ENCODE results near the gene TRIM58. TPM values are rescaled to one million over a fixed set of nuclear protein-coding genes. Genes with fewer than 3 reads are reported as not detected.

TRIM58 gene
- total RNA-seq, 1 experiment from 2014 or later, result not detected

DNA sequence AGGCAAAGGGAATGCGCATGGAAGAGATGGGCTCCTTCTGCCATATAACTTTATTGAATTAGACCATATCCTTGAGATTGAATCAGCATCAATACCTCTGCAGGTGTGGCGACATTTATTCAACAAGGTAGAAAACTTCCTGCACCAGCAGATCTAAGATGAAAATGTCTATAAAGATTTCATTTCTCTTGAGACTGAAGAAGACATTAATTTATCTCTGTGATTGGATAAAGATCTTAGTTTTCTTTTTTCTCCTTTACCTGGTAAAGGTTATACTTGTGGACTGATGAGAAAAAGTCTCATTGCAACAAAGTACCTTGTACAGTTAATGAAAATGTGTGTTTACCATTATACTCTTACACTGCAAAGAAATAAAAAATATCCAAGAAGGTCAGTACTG, 63.0 kb downstream of the TRIM58 start, which contains the start of gene OR2T8:
Gene OR2T8 (plus strand): TSS at position 301 of the 400 bp plus-strand sequence. CDS start 766 bp downstream, outside the sequence.
- no peaks in the 10 kb centered on the region for H3K36me3 ChIP-seq (ENCODE audit: insufficient read depth, low read length, poor library complexity, severe bottlenecking)
- H3K9me3 ChIP-seq (ENCODE audit: low read depth, low read length, poor library complexity, severe bottlenecking), result peaks cover 3% of the 10 kb centered on the region
- H3K27ac ChIP-seq (ENCODE audit: low read depth, low read length, poor library complexity, severe bottlenecking), result no peak within 1 kb of the TSS
- CTCF ChIA-PET, result no interaction called here
- no peaks in the 10 kb centered on the region for H3K27me3 ChIP-seq (replicated peaks; ENCODE audit: insufficient read depth, low read depth, low read length, poor library complexity)
- intact Hi-C loops (cut with micrococcal nuclease; ENCODE audit: unreplicated experiment), result no loop called here
- BruUV-seq (replicated peaks), result no TSS peak
- POLR2A ChIA-PET (ENCODE audit: low non-redundant PET), result no interaction called here
- no peak within 1 kb of the TSS for H3K4me3 ChIP-seq (ENCODE audit: low read depth, low read length, poor library complexity, severe bottlenecking)
- no peak for DNase-seq (ENCODE audit: low spot score)
- no peak for TF ChIP-seq EZH2 (IDR thresholded peaks at IDR 0.05; ENCODE audit: borderline replicate concordance, low read depth, low read length, poor library complexity, severe bottlenecking)
- TF ChIP-seq CTCF (conservative IDR thresholded peaks at IDR 0.05; ENCODE audit: low read depth, low read length), result no peak
- no peaks in the 10 kb centered on the region for H3K4me1 ChIP-seq (ENCODE audit: insufficient read depth, low read length, poor library complexity, severe bottlenecking)

- no peak for DNase-seq (ENCODE audit: low spot score)
- POLR2A ChIA-PET (ENCODE audit: low non-redundant PET), result no interaction called here
- H3K27ac ChIP-seq (ENCODE audit: low read depth, low read length, poor library complexity, severe bottlenecking), result no peak overlapping the region
- intact Hi-C loops (cut with micrococcal nuclease; ENCODE audit: unreplicated experiment), result no loop called here
- CTCF ChIA-PET, result no interaction called here
- no peaks in the 10 kb centered on the region for H3K36me3 ChIP-seq (ENCODE audit: insufficient read depth, low read length, poor library complexity, severe bottlenecking)
- no TSS peak for BruUV-seq (replicated peaks)
- H3K4me1 ChIP-seq (ENCODE audit: insufficient read depth, low read length, poor library complexity, severe bottlenecking), result no peaks in the 10 kb centered on the region
- TF ChIP-seq EZH2 (IDR thresholded peaks at IDR 0.05; ENCODE audit: borderline replicate concordance, low read depth, low read length, poor library complexity, severe bottlenecking) (no peak), CTCF (conservative IDR thresholded peaks at IDR 0.05; ENCODE audit: low read depth, low read length) (no peak)
- H3K9me3 ChIP-seq (ENCODE audit: low read depth, low read length, poor library complexity, severe bottlenecking), result peaks cover 9% of the 10 kb centered on the region
- H3K27me3 ChIP-seq (replicated peaks; ENCODE audit: insufficient read depth, low read depth, low read length, poor library complexity), result no peaks in the 10 kb centered on the region
- no peak overlapping the region for H3K4me3 ChIP-seq (ENCODE audit: low read depth, low read length, poor library complexity, severe bottlenecking)
Measured at GRCh38 chr1:247923941-247924340, 67.0 kb downstream of the TRIM58 start.

GRCh38 chr1:247924868-247925267, 67.9 kb downstream of the TRIM58 start, which contains the start of gene OR2AJ1:
TSS of gene OR2AJ1 (plus strand) at chr1:247924889. CDS start at chr1:247933769, 8,880 bp downstream.
- Histone ChIP-seq H3K4me1 (ENCODE audit: insufficient read depth, low read length, poor library complexity, severe bottlenecking) (no peaks in the 10 kb centered on the region), H3K36me3 (ENCODE audit: insufficient read depth, low read length, poor library complexity, severe bottlenecking) (no peaks in the 10 kb centered on the region), H3K27ac (ENCODE audit: low read depth, low read length, poor library complexity, severe bottlenecking) (no peak within 1 kb of the TSS), H3K9me3 (ENCODE audit: low read depth, low read length, poor library complexity, severe bottlenecking) (peaks cover 9% of the 10 kb centered on the region), H3K27me3 (replicated peaks; ENCODE audit: insufficient read depth, low read depth, low read length, poor library complexity) (no peaks in the 10 kb centered on the region), H3K4me3 (ENCODE audit: low read depth, low read length, poor library complexity, severe bottlenecking) (no peak within 1 kb of the TSS)
- POLR2A ChIA-PET (ENCODE audit: low non-redundant PET), result no interaction called here
- intact Hi-C loops (cut with micrococcal nuclease; ENCODE audit: unreplicated experiment), result no loop called here
- TF ChIP-seq CTCF (conservative IDR thresholded peaks at IDR 0.05; ENCODE audit: low read depth, low read length), result no peak
- TF ChIP-seq EZH2 (IDR thresholded peaks at IDR 0.05; ENCODE audit: borderline replicate concordance, low read depth, low read length, poor library complexity, severe bottlenecking), result no peak
- CTCF ChIA-PET, result no interaction called here
- no peak for DNase-seq (ENCODE audit: low spot score)
- no TSS peak for BruUV-seq (replicated peaks)

Other genes starting within 250 kb of the TRIM58 start
- not detected in 2 replicates for gene OR13G1, start 177.4 kb upstream of the TRIM58 start, total RNA-seq (2021)
- not detected in 2 replicates for gene OR6F1, start 140.5 kb upstream of the TRIM58 start, total RNA-seq (2021)
- not detected in 2 replicates for gene OR14K1, start 118.6 kb upstream of the TRIM58 start, total RNA-seq (2021)
- gene OR14A2, start 109.0 kb upstream of the TRIM58 start, total RNA-seq (2021), result not detected in 2 replicates
- not detected in 2 replicates for gene OR1C1, start 96.6 kb upstream of the TRIM58 start, total RNA-seq (2021)
- gene OR14A16, start 33.1 kb upstream of the TRIM58 start, total RNA-seq (2021), result not detected in 2 replicates
- not detected in 2 replicates for gene OR11L1, start 15.3 kb upstream of the TRIM58 start, total RNA-seq (2021)
- not detected in 2 replicates for gene OR2W3, start 38.4 kb downstream of the TRIM58 start, total RNA-seq (2021)
- gene OR2T8, start 63.1 kb downstream of the TRIM58 start, total RNA-seq (2021), result not detected in 2 replicates
- gene OR2AJ1, start 67.7 kb downstream of the TRIM58 start, total RNA-seq (2021), result not detected in 2 replicates
- not detected in 2 replicates for gene OR2L8, start 91.7 kb downstream of the TRIM58 start, total RNA-seq (2021)
- not detected in 2 replicates for gene OR2AK2, start 108.0 kb downstream of the TRIM58 start, total RNA-seq (2021)
- gene OR2L5, start 156.5 kb downstream of the TRIM58 start, total RNA-seq (2021), result not detected in 2 replicates
- gene OR2L2, start 172.9 kb downstream of the TRIM58 start, total RNA-seq (2021), result 0.13 TPM in 1 of 2 replicates, not detected in the other
- gene OR2L3, start 189.6 kb downstream of the TRIM58 start, total RNA-seq (2021), result not detected in 2 replicates
- gene OR2L13, start 238.0 kb downstream of the TRIM58 start, total RNA-seq (2021), result not detected in 2 replicates